Measurements from ENCODE around the gene SMIM43. TPM values are rescaled to one million over a fixed set of nuclear protein-coding genes. Genes with fewer than 3 reads are reported as not detected.

Gene SMIM43
- not detected for total RNA-seq
- total RNA-seq: 0 reads per million in 2 donors

DNA sequence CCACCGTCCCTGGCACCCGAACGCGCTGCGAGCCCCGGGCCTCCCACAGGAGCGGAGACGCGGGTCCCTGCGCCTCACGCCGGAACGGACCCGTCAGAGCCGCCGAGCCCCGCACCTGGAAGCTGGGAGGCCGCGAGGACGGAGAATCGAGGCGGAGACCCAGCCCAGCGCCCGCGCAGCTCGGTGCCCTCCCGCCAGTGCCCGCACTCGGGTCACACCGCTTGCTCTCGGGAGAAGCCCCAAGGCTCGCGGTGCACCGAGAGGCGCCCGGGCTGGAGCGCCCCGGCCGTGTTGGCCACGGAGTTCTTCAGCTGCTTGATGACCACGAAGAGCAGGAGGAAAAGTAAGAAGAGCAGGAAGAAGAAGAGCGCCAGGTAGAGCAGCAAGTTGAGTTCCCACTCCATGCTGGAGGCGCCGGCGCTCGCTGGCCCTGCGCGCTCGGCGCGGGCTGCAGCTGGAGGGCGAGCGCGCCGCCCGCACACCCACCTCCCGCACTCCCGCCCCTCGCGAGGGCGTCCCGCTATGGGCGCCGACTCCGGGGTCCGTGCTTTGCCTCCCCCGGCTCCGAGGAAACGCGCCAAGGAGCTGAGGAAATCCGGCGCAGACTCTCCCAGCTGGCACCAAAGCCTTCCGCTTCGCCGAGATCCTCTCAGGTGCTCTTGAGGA is at the start of gene SMIM43:
SMIM43 (minus strand) TSS at position 463 of the 666 bp plus-strand sequence; CDS start at position 404, 59 bp downstream.
- Mint-ChIP-seq H3K27ac (no peak within 1 kb of the TSS), H3K4me1 (peaks cover 4% of the 10 kb centered on the region), H3K4me3 (peak within 1 kb of the TSS; percentile 73), H3K36me3 (ENCODE audit: low read depth) (peaks cover 10% of the 10 kb centered on the region), H3K27me3 (peaks cover 83% of the 10 kb centered on the region)
- no peaks in the 10 kb centered on the region for H3K9me3 ChIP-seq (ENCODE audit: control insufficient read depth, low read length, poor library complexity, severe bottlenecking)
- DNase-seq: no peak
- ATAC-seq: no peak

DNA sequence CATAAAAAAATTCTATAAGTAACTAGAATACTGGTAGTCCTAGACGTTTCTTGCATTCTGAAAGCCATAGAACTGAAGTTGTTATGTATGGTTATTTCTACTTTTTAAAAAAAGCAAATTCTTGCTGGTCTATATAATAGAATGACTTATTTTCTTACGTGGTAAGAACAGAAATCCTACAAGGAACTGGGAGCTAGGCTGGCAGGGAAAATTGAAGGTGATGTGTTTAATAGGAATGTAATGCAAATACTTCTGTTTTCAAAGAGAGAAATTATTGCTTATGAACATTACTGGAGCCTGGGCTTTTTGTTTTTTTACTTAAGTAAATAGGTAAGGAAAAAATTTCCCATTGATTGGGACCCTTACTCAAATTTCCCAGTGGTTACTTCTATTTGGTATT is 49.8 kb upstream of the SMIM43 start:
- no peak for ATAC-seq
- H3K27me3 Mint-ChIP-seq: no peaks in the 10 kb centered on the region
- no peaks in the 10 kb centered on the region for H3K9me3 ChIP-seq (ENCODE audit: control insufficient read depth, low read length, poor library complexity, severe bottlenecking)
- no peak for DNase-seq
- peak overlapping the region; percentile 47 for H3K27ac Mint-ChIP-seq
- H3K4me3 Mint-ChIP-seq: no peak overlapping the region
- H3K4me1 Mint-ChIP-seq: peaks cover 9% of the 10 kb centered on the region
- peaks cover 6% of the 10 kb centered on the region for H3K36me3 Mint-ChIP-seq (ENCODE audit: low read depth)

DNA sequence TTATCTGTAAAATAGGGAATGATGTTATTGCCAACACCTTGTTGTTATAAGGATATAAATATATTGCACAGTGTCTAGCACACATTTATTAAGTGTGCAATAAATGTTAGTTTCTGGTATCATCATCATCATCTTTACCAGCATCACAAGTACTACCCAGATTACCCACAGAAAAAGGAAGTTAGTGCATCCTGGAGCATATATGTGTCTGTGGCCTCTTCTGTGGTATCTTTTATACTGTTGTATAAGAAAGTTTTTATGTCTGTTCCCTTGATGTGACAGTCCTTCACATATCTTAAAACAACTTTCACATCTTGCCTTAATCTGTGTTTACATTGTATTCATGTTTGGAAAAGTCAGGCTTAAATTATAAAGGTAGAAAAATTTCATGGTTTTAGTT is 46.2 kb upstream of the SMIM43 start:
- no peak for ATAC-seq
- no peak overlapping the region for H3K4me3 Mint-ChIP-seq
- H3K27ac Mint-ChIP-seq: no peak overlapping the region
- H3K9me3 ChIP-seq (ENCODE audit: control insufficient read depth, low read length, poor library complexity, severe bottlenecking): no peaks in the 10 kb centered on the region
- H3K27me3 Mint-ChIP-seq: no peaks in the 10 kb centered on the region
- no peak for DNase-seq
- H3K4me1 Mint-ChIP-seq: peaks cover 5% of the 10 kb centered on the region
- H3K36me3 Mint-ChIP-seq (ENCODE audit: low read depth): peaks cover 9% of the 10 kb centered on the region

DNA sequence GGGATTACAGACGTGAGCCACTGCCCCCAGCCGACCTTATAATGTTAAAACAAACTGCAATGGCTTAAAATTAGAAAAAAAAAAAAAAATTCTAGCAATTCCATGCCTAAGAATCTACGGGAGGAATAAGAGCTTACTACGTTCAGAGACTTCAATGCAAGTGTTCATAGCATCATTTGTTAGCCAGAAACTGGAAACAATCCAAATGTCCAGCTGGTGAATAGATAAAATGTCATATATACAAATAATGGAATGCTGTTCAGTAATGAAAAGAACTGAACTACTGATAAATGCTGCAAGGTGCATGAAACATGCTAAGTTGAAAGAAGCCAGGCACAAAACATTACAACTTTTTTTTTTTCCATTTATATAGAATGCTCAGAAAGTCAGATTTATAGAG is 41.4 kb upstream of the SMIM43 start:
- ATAC-seq: no peak
- DNase-seq: no peak
- H3K4me3 Mint-ChIP-seq: no peak overlapping the region
- H3K27me3 Mint-ChIP-seq: no peaks in the 10 kb centered on the region
- H3K4me1 Mint-ChIP-seq: peaks cover 14% of the 10 kb centered on the region
- no peak overlapping the region for H3K27ac Mint-ChIP-seq
- H3K36me3 Mint-ChIP-seq (ENCODE audit: low read depth): peaks cover 8% of the 10 kb centered on the region
- H3K9me3 ChIP-seq (ENCODE audit: control insufficient read depth, low read length, poor library complexity, severe bottlenecking): no peaks in the 10 kb centered on the region

DNA sequence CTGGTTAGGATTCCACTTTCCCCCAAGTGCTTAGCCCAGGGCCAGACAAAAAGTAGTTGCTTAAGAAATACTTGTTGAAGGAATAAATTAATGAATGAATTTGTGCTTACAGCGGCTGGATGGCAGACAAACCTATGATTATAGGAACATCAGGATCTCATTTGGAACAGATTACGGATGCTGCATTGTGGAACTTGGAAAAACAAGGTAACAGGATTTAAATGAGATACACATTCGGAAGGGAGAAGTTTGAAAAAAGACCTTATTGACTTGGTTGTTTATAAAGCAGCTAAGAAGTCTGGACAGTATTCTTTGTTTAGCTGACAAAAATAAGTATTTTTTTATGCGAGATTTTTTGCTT is 36.7 kb upstream of the SMIM43 start:
- Mint-ChIP-seq H3K36me3 (ENCODE audit: low read depth) (peaks cover 7% of the 10 kb centered on the region), H3K27me3 (no peaks in the 10 kb centered on the region), H3K4me1 (peaks cover 25% of the 10 kb centered on the region), H3K4me3 (peak overlapping the region; percentile 95), H3K27ac (peak overlapping the region; percentile 99)
- DNase-seq: no peak
- no peak for ATAC-seq
- no peaks in the 10 kb centered on the region for H3K9me3 ChIP-seq (ENCODE audit: control insufficient read depth, low read length, poor library complexity, severe bottlenecking)

DNA sequence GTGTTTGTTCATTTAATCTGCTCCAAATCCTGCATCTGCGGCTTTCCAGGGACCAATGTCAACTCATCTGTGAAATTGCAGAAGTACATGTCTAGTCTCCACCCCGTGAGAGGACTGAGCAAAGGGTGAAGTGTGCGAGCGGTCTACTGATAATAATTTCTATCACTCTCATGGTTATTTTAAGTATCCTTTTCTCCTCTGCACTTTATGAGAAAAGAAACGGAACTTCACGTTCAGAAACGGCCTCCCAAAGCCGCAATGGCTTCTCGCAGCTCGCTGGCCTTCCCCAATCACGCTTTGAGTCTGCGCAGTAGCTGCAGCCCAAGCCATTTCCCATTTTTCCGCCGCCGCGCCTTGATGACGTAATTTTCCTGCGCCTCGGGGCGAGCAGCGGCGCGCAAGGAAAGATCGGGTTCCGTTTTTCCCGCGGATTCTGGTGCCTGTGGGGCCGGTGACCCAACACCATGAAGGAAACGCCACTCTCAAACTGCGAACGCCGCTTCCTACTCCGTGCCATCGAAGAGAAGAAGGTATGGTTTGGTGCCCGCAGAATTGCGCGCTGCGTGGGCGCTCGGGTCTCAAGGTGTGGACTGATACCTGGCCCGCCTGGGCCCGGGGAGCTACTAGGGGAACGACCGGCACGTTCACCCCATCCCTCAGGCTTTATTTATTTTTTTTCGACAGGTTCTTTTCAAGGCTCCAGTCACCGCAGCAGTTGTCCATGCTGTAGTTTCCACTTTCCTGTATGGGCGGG is 36.2 kb upstream of the SMIM43 start, which contains the start of gene EXOSC9:
EXOSC9 (plus strand) TSS at position 363 of the 754 bp plus-strand sequence; CDS start at position 465, 102 bp downstream.
- Mint-ChIP-seq H3K36me3 (ENCODE audit: low read depth) (peaks cover 7% of the 10 kb centered on the region), H3K4me1 (peaks cover 27% of the 10 kb centered on the region), H3K27ac (peak within 1 kb of the TSS; percentile 99), H3K27me3 (peaks cover 2% of the 10 kb centered on the region), H3K4me3 (peak within 1 kb of the TSS; percentile 95)
- DNase-seq (peak; percentile 86 to 97 (median 88)), ATAC-seq (peak; percentile 86)
- no peaks in the 10 kb centered on the region for H3K9me3 ChIP-seq (ENCODE audit: control insufficient read depth, low read length, poor library complexity, severe bottlenecking)

DNA sequence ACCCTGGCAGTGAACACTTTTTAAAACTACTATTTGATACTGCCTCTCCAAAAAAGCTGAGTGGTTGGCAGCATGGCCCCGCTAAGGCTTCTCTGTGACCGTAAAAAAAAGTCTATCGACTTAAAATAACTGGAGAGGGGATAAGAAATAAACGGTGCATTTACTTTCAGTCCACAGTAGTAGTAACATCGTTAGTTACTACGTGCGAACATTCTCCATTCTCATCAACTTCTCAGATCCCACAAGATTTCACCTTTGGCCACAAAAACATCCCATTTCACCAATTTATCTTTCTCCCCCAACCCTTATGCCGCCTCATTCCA is 35.6 kb upstream of the SMIM43 start:
- Mint-ChIP-seq H3K27ac (peak overlapping the region; percentile 99), H3K4me3 (peak overlapping the region; percentile 95), H3K4me1 (peaks cover 29% of the 10 kb centered on the region), H3K36me3 (ENCODE audit: low read depth) (peaks cover 7% of the 10 kb centered on the region), H3K27me3 (peaks cover 4% of the 10 kb centered on the region)
- H3K9me3 ChIP-seq (ENCODE audit: control insufficient read depth, low read length, poor library complexity, severe bottlenecking): no peaks in the 10 kb centered on the region
- ATAC-seq (peak; percentile 25), DNase-seq (no peak)

DNA sequence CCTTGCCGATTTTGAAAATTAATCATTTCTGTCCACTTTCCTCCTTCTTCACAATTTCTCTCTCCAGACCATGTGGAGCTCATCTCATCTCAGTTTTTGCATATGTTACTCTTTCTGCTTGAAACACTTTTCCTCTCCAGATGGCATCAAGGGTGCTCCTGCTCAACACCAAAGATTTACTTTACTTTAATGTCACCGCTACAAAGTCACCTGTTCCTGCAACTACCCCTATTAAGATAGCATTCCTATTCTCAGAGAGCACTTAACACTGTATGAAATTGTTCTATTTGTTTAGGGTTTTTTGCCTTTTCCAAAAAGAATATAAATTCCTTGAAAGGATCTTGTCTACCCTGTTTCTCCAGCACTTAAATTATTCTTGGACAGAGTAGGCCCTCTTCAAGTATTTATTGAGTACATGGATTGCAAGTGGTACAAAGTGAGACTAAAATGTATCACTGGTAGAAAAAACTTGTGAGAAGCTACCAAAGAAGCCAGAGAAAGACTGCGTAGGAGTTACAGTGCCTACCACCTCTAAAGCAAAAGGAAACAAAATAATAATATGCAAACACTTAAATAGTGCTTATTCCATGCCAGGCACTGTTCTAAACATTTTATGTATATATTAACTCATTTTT is 35.0 kb upstream of the SMIM43 start:
- H3K27me3 Mint-ChIP-seq: peaks cover 4% of the 10 kb centered on the region
- DNase-seq (no peak), ATAC-seq (no peak)
- H3K4me1 Mint-ChIP-seq: peaks cover 29% of the 10 kb centered on the region
- peaks cover 4% of the 10 kb centered on the region for H3K36me3 Mint-ChIP-seq (ENCODE audit: low read depth)
- no peaks in the 10 kb centered on the region for H3K9me3 ChIP-seq (ENCODE audit: control insufficient read depth, low read length, poor library complexity, severe bottlenecking)
- peak overlapping the region; percentile 99 for H3K27ac Mint-ChIP-seq
- H3K4me3 Mint-ChIP-seq: peak overlapping the region; percentile 95

DNA sequence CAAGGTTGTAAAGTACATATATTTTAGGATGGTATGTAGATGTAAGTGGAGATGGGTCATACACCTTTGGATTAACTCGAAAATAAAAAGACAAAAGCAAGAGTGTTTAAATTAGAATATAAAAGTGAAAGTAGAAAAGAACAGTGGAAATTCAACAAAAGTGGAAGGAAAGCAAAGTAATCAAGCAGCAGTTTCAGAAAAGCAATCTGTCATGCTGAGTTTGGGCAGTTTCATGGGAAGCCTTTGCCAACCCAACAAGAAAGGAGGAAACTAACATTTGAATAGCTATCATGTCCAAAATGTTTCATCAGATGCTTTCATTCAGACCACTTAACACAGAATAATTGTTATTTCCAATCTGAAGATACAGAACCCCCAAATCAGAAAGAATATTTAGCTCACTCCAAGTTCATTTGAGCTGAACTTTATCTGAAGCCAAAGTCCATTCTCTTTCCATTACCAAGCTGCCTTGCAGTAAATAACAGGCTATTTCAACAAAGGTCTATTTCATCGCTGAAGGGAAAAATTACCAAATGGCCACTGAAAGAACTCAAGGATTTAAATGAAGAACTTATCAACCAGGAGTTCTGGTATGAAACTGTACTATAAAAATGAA is 34.4 kb upstream of the SMIM43 start:
- no peak for DNase-seq
- peaks cover 29% of the 10 kb centered on the region for H3K4me1 Mint-ChIP-seq

DNA sequence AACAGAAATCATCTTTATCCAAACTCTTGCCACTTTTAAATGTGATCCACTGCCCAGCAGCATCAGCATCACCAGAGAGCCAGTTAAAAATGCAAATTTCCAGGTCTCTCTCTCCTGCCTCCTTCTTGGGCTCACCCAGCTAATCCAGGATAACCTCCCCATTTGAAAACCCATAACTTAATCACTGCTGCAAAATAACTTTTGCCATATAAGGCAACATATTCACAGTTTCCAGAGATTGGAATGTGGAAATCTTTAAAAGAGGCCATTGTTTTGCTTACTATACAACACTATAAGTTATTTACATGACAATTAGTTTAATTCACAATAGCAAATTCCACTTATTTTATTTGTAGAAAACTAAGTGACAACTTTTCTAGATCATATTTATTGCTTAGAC is 31.3 kb upstream of the SMIM43 start:
- no peak overlapping the region for H3K27ac Mint-ChIP-seq
- peak overlapping the region; percentile 62 for H3K4me3 Mint-ChIP-seq
- DNase-seq (no peak), ATAC-seq (no peak)
- peaks cover 24% of the 10 kb centered on the region for H3K27me3 Mint-ChIP-seq
- peaks cover 20% of the 10 kb centered on the region for H3K4me1 Mint-ChIP-seq
- peaks cover 4% of the 10 kb centered on the region for H3K36me3 Mint-ChIP-seq (ENCODE audit: low read depth)
- H3K9me3 ChIP-seq (ENCODE audit: control insufficient read depth, low read length, poor library complexity, severe bottlenecking): no peaks in the 10 kb centered on the region

More for the DNA sequence above, 34.4 kb upstream of the SMIM43 start:
- Mint-ChIP-seq H3K27ac (peak overlapping the region; percentile 99), H3K27me3 (peaks cover 10% of the 10 kb centered on the region), H3K4me3 (peak overlapping the region; percentile 19), H3K36me3 (ENCODE audit: low read depth) (peaks cover 4% of the 10 kb centered on the region)
- H3K9me3 ChIP-seq (ENCODE audit: control insufficient read depth, low read length, poor library complexity, severe bottlenecking): no peaks in the 10 kb centered on the region
- ATAC-seq: no peak

DNA sequence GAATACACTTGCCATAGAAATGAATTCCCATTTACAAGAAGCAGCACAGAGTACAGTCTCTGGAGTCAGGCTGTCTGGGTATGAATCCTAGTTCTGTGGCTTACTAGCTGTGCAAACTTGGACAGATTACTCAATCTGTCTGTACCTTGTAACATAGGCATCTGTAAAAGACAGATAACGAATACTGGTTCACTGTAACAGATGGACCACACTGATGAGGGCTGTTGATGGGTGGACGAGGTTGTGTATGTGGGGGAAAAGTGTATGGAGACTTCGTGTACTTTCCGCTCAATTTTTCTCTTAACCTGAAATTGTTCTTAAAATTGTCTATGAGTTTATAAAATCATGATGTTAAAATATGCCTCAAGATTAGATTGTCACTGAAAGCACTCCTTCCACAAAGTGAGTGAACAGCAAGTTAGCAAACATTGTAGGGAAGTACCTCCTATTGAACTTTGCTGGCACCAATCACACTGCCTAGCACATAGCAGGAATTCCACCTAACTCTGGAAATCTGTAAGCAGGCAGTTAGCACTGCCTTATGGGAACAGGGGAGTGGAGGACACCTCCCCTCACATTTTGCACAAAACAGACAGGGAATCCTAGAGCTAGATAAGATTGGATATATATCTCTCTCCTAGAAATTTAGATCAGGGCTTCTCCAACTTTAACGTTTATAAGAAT is 29.7 kb upstream of the SMIM43 start:
- peaks cover 9% of the 10 kb centered on the region for H3K4me1 Mint-ChIP-seq
- no peak overlapping the region for H3K4me3 Mint-ChIP-seq
- no peak for DNase-seq
- H3K27me3 Mint-ChIP-seq: peaks cover 31% of the 10 kb centered on the region
- no peak overlapping the region for H3K27ac Mint-ChIP-seq
- no peaks in the 10 kb centered on the region for H3K36me3 Mint-ChIP-seq (ENCODE audit: low read depth)
- H3K9me3 ChIP-seq (ENCODE audit: control insufficient read depth, low read length, poor library complexity, severe bottlenecking): no peaks in the 10 kb centered on the region
- no peak for ATAC-seq

DNA sequence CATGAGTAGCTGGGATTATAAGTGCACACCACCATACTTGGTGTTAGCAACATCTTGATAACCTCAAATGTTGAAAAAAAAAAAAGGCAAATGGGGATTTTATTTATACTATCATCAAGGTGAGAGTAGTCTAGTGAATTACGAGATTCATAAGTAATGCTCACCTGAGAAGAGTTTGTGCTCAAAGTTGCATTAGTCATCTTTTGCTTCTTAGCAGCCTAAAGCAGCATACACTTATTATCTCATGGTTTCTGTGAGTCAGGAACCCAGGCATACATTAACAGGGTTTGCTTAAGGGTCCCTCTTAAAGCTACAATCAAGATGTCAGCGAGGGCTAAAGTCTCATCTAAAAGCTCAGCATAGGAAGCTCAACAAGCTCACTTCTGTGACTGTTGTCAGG is 28.0 kb upstream of the SMIM43 start:
- Mint-ChIP-seq H3K4me1 (peaks cover 6% of the 10 kb centered on the region), H3K36me3 (ENCODE audit: low read depth) (peaks cover 2% of the 10 kb centered on the region), H3K4me3 (no peak overlapping the region), H3K27ac (no peak overlapping the region), H3K27me3 (peaks cover 48% of the 10 kb centered on the region)
- no peaks in the 10 kb centered on the region for H3K9me3 ChIP-seq (ENCODE audit: control insufficient read depth, low read length, poor library complexity, severe bottlenecking)
- ATAC-seq: no peak
- no peak for DNase-seq

DNA sequence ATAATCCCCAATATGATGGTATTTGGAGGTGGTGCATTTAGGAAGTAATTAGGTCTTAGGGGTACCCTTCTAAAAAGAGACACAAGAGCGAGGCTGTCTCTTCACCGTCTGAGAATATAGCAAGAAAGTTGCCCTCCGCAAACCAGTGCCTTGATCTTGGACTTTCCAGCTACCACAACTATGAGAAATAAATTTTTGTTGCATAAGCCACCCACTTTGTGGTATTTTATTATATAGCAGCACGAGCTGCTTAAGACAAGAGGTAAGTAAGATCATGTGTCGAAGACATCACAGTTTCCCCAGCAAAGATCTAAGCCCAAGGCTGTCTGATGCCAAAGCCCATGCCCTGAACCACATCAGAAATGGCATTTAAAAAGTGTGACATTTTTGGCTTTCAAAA is 26.5 kb upstream of the SMIM43 start:
- peaks cover 61% of the 10 kb centered on the region for H3K27me3 Mint-ChIP-seq
- DNase-seq: no peak
- no peaks in the 10 kb centered on the region for H3K9me3 ChIP-seq (ENCODE audit: control insufficient read depth, low read length, poor library complexity, severe bottlenecking)
- peaks cover 6% of the 10 kb centered on the region for H3K4me1 Mint-ChIP-seq
- no peak overlapping the region for H3K4me3 Mint-ChIP-seq
- no peak overlapping the region for H3K27ac Mint-ChIP-seq
- peaks cover 2% of the 10 kb centered on the region for H3K36me3 Mint-ChIP-seq (ENCODE audit: low read depth)
- no peak for ATAC-seq

Data from T-helper 17 cell (primary cell).